Central memory CD4-positive, alpha-beta T cell (primary cell): ENCODE data around the gene CFAP141.
"Not testable (repeated sequence)": the region's sequence is repeated elsewhere in the genome, so short reads cannot be mapped to it uniquely, and the experiment has no call there.

Experiments
- DNase-seq: peaks from one replicate; pipeline ENCODE4 v3.0.0; 2022
- total RNA-seq, 3 experiments: gene quantifications; one replicate each; lab custom pipeline; 2026; lab: John Stamatoyannopoulos, UW

The CFAP141 gene
- total RNA-seq = 0 to 0.65 (median 0.18) reads per million in 3 experiments

- peak; percentile 31 for DNase-seq
Measured at GRCh38 chr1:154206196-154206595, at the start of gene CFAP141. CFAP141 (minus strand) TSS chr1:154206333; CDS start chr1:154206307, 26 bp downstream.

GRCh38 chr1:154253671-154254070 lies 47.5 kb upstream of the CFAP141 start:
- no peak for DNase-seq

DNA sequence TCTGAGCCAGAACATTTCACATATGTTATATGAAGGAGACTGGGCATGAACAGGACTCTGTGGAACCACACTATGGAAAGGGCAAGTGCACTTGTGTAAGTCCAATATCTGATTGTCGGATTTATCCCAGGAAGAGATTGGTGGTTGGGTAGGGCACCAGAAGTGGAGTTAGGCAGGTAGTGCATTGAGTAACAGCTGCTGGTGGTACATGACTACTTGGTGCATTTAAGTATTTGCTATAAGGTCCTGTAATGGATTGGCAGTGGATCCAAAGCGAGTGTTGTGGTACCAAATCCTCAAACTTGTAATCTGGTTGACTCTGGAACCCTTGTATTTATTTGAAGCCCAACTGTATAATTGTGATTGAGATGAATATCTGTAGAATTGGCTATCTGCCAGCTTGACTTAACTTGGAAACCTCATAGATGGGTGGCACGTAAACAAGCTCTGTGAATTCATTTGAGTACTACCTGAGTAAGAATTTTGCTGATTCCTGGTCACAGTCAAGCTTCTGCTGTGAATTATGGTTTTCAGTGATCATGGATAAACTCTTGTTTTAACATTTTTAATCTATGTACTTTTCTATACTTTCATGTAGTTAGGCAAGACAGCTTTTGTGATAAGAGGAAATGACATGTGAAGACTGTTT lies 35.7 kb upstream of the CFAP141 start:
- no peak for DNase-seq

DNA sequence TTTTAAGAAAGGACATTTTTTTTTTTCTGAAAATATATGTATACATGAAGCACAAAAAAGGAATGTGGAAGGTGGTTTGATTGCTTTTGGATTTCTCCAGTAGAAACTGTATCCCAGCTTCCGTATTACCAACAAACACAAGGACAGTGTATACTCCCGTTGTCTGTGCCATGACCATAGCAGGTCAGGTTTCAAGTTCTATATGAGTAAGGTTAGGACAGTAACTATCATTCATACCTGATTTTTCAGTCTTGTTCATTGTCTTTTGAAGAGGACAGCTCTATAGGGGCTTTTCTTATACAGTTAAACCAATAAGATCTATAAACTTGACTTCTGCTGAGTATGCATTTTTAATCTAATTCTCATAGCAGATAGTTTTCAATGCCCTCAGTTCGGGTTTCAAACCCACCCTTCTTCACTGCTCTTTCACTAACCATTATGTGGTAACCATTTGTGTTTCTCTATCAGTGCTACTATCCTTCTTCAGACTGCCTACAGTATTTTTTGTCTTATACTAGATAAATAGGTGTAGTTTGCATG lies 34.2 kb upstream of the CFAP141 start:
- no peak for DNase-seq

DNA sequence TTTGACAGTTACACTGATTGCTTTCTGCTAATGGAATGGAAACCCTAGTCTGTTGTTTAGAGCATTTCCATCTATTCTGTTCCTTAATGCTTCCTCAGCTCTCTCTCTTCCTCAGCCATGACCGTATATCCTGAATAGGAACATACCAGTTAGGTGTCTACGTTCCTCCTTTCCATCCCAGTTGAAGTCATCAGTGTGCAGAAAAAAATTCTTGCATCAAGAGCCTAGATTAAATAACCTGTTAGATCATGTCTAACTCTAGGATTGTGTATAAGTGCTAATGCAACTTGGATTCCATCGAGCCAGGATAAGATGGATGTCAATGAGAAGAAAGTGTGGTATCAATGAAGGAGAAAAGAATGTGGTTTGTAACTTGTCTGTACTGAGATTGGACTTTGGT lies 33.4 kb upstream of the CFAP141 start:
- no peak for DNase-seq

- DNase-seq = no peak
Measured at GRCh38 chr1:154237880-154238506, 31.9 kb upstream of the CFAP141 start.

DNA sequence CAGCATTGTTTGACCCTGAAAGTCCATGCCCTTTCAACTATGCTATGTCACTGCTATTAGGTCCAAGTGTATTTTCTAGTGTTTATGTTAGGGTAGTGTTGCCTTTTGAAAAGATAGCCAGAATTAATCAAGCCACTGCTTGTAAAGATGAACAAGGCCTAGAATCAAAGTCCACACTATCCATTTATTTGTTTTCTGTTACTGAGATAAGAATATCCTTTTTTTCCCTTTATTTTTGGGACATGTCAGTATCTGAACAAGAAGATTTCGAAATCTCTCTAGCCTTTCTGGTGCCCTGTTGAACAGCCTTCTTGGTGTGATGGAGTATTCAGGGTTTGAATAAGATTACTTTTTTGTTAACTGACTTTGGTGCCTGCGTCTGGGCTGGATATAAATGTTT lies 31.3 kb upstream of the CFAP141 start:
- DNase-seq = no peak

DNA sequence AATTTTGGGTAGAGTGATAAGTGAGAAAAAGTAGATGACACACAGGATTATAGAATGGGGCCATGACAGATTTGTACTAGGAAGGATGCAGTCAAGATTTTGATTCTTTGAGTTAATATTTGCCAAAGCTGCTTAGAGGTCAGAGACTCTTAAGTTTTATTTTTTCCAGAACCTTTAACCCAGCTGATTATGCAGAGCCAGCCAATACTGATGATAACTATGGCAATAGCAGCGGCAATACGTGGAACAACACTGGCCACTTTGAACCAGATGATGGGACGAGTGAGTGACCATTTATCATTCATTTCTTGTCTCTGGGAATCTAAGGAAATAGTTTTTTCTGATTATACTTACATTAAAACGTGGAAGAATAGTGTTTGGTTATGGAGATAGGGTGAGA lies 30.7 kb upstream of the CFAP141 start:
- DNase-seq = no peak

GRCh38 chr1:154233127-154233526 lies 27.0 kb upstream of the CFAP141 start:
- DNase-seq = not testable (repeated sequence)

GRCh38 chr1:154231112-154231511 lies 25.0 kb upstream of the CFAP141 start:
- DNase-seq = not testable (repeated sequence)

- DNase-seq = no peak
Measured at GRCh38 chr1:154225370-154225769, 19.2 kb upstream of the CFAP141 start.

GRCh38 chr1:154223621-154224020 lies 17.5 kb upstream of the CFAP141 start:
- DNase-seq = no peak

DNA sequence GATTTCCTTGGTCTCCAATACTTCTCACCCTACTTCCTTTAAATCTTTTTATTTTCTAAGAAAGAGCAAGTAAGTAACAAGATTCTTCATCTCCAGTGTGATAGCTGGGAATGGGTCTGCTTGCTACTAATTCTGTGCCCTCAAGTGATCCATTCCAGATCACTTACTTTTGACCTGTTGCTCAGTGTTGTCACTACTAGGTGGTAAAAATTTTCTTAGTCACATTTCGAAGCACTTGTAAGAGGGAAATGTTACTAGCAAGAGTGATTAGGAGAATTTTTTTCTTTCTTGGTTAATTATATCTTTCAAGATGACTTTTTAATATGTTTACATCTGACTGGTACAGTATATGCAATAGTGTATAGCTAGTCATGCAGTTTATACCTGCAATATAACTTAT lies 16.8 kb upstream of the CFAP141 start:
- no peak for DNase-seq

DNA sequence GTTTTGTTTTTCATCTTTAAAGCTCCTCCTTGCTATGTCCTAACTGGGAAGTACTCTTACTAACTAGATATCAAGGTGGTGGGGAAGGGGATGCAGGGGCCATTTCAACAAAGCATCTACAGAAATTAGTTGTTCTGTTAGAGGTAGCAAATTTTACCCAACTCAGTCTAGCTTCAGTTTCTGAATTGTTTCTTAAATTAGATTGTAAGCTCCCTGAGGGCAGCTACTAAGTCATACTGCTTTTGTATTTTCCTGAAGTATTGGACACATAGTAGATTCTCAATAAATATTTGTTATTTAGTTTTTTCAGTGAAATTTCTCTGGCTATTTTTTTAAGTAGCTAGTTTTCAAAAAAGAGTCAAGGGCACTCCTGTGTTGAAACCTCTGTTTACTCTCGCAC lies 16.4 kb upstream of the CFAP141 start:
- no peak for DNase-seq

DNA sequence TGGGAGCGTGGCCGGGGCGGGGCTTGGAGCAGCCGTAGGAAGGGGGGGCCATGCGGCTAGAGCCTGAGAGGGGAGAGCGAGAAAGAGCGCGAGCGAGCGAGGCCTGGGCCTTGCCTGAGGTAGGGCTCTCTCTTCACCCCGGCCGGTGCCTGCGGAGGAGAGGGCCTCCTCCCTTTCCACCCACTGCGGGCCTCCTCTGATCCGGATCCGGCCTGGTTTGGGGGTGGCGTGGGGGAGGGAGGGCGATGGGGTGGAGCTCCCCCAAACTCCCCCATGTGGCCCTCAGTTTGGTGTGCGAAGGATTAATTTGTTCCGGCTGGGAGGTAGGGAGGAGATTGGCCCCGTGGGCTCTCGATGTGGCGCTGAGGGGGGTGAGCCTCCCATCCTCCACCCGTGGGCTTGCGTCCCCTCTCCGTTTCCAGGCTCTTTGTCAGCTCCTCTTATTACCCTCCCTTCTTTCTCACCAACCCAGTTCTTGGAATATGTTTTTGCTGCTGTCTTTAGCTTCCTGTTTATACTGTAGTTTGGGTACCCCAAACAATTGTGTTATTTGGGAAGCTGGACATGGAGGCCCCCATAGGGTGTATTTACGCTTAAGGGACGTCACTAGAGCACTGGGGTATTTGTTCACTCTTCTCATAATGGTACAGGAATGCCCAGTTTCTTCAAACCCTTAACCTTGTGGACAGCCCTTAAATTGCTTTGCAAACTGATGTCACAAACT lies 15.3 kb upstream of the CFAP141 start:
- DNase-seq = peak; percentile 71

- no peak for DNase-seq
Measured at GRCh38 chr1:154220970-154221277, 14.8 kb upstream of the CFAP141 start.

DNA sequence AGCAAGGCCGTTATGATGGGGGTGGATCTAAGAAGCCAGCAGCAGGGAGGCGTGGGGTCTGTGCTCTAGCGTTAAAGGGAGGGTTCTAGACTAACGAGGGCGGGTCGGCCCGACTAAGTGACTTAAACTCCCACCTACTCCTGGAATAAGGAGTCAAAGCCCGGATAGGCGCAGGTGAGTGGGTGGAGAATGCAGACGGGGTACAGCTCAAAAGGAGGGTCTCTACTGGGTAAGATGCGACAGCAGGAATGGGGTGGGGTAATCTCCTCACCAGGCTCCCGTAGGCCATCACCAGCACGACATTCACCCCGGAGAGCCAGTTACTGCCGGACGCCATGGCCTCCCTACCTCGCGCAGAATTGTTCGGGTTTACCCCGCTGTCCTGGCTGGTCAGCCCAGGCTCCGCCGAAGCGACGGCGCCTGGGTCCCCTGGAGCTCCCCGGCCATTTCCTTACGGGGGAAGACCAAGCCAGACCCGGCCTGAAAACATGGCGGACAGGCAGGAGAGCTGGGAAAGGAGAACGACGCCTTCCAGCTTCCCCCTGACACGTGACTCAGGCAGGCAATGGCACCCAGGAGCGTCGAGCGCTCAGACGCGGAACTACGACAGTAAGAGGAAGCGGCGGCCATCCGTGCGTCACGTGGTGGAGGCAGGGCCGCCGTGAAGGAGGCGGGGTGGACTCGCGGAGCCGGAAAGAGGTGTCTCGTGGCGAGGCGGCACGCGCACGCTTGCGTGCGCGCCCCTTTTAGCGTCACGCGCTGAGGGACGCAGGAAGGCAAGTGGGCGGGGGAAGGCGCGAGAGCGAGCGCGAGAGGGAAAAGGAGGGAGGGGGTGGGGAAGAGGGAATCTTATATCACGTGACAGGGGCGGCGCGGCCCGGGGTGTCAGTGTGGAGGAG lies 14.2 kb upstream of the CFAP141 start, which contains the start of gene UBAP2L:
TSS of gene UBAP2L (plus strand) at position 885 of the 899 bp plus-strand sequence. CDS start 4,169 bp downstream, outside the sequence.
- DNase-seq = peak; percentile 99

GRCh38 chr1:154219541-154219940 lies 13.4 kb upstream of the CFAP141 start:
- no peak for DNase-seq

DNA sequence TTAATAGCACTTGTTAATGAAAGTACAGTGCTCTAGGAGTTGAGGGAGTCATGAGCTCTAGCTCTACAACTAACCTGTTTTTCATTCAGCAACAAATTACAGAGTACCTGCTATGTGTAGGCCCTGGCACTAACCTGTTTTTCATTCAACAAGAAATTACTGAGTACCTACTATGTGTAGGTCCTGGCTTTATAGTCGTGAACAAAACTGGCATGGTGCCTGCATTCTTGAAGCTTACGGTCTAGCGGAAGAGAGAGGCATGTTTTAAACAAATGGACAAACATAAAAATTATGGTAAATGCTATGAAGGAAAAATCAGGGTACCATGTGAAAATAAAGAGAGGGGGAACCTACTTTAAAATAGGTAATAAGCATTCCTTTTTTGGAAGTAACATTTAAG lies 12.4 kb upstream of the CFAP141 start:
- no peak for DNase-seq

DNA sequence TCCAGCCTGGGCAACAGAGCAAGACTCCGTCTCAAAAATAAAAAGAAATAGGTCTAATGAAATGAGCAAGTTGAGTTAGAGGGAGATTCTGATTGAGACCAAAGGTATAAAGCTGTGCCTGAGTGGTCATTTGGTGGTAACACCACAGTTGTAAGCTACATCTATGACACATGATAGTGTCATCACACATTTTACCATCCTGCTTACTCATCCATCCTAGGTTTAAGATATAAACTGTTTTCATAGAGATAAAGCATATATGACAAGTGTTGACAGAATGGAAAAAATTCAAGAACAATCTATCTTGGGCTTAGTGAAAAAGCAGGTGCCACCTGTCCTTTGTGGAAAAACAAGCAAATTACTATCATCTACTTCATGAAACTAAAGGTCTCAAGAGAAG lies 7.1 kb upstream of the CFAP141 start:
- DNase-seq = no peak

DNA sequence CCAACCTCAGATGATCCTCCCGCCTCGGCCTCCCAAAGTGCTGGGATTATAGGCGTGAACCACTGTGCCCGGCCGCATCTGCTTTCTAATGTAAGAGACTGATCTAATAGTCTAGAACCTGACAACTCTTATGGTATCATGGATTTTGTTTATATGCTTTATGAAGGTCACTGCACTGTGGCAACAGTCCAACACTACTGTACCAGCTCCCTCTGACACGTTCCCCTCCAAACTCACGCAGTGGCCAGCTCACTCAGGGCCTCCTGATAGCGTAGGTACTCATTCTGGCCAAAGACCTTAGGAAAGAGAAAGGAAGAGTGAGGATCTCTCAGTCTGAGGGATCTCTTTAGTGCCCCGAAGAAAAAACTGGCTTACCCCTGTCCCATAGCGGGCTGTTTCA lies 6.0 kb upstream of the CFAP141 start:
- DNase-seq = no peak

DNA sequence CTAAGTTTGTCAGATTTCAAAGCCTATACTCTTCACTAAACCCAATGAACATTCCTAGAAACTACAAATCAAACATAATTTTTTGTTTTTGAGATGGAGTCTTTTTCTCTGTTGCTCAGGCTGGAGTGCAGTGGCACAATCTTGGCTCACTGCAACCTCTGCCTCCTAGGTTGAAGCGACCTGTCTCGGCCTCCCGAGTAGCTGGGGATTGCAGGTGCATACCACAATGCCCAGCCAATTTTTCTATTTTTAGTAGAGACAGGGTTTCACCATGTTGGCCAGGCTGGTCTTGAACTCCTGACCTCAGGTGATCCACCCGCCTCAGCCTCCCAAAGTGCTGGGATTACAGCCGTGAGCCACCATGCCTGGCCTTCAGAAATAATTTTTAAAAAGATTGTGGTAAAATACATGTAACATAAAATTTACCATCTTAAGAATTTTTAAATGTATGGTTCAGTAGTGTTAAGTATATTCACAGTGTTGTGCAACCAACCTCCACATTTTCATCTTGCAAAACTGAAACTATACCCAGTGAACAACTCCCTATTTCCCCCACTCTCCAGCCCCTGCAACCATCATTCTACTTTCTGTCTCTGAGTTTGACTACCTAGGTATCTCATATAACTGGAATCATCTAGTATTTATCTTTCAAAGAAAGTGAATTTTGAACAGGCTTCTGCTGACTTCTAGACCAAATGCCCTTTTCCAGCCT lies 2.7 kb upstream of the CFAP141 start:
- DNase-seq = no peak
